Glutamatergic neuron (in vitro differentiated cells): ENCODE data around the gene MIOX. TPM values are rescaled to one million over a fixed set of nuclear protein-coding genes. Genes with fewer than 3 reads are reported as not detected.

ENCODE experiments used
- DNase-seq: peaks from one replicate; pipeline ENCODE4 v3.0.0; 2022
- H3K27ac Mint-ChIP-seq: one replicate; pipeline ENCODE4 v1.8.0; 2020; ENCODE audit warnings: mild to moderate bottlenecking, mixed read lengths, inconsistent platforms; ENCODE audit not compliant: unreplicated experiment
- H3K27me3 Mint-ChIP-seq: one replicate; pipeline ENCODE4 v1.8.0; 2020; ENCODE audit warnings: mild to moderate bottlenecking, moderate library complexity, mixed read lengths, inconsistent platforms; ENCODE audit not compliant: unreplicated experiment
- H3K36me3 Mint-ChIP-seq: one replicate; pipeline ENCODE4 v1.8.0; 2020; ENCODE audit warnings: mild to moderate bottlenecking, mixed read lengths, inconsistent platforms; ENCODE audit not compliant: unreplicated experiment
- H3K4me1 Mint-ChIP-seq: one replicate; pipeline ENCODE4 v1.8.0; 2020; ENCODE audit warnings: mild to moderate bottlenecking, low read depth, mixed read lengths, inconsistent platforms; ENCODE audit not compliant: unreplicated experiment
- H3K4me3 Mint-ChIP-seq: one replicate; pipeline ENCODE4 v1.8.0; 2020; ENCODE audit warnings: mild to moderate bottlenecking, mixed read lengths, inconsistent platforms; ENCODE audit not compliant: unreplicated experiment
- H3K9me3 Mint-ChIP-seq: one replicate; pipeline ENCODE4 v1.8.0; 2020; ENCODE audit warnings: mild to moderate bottlenecking, moderate library complexity, mixed read lengths, inconsistent platforms; ENCODE audit not compliant: unreplicated experiment
- CTCF ChIP-seq: fragments of 200-600 bp; sonication (generic); IDR thresholded peaks from one replicate; pipeline ENCODE4 v1.5.0; 2021; ENCODE audit not compliant: partially characterized antibody, unreplicated experiment
- total RNA-seq: library from RNA; stranded (reverse); fragmentation: NEBNext Ultra II Directional; extraction: Animal tissue kit (Norgen Biotek cat#: 25700); gene quantifications from one replicate; pipeline ENCODE4 v1.2.1, GENCODE V29; 2021; ENCODE audit not compliant: unreplicated experiment

MIOX gene
- total RNA-seq, 1 donor from 2014 or later: 4.0 TPM

- Mint-ChIP-seq H3K4me3 (no peak overlapping the region), H3K27ac (no peak overlapping the region), H3K4me1 (peaks cover 22% of the 10 kb centered on the region), H3K27me3 (peaks cover 13% of the 10 kb centered on the region), H3K36me3 (no peaks in the 10 kb centered on the region), H3K9me3 (peaks cover 9% of the 10 kb centered on the region)
- peak; percentile 63 for DNase-seq
- no peak for TF ChIP-seq CTCF
Measured at GRCh38 chr22:50469377-50470305, 17.0 kb upstream of the MIOX start.

- TF ChIP-seq CTCF: no peak
- H3K36me3 Mint-ChIP-seq: no peaks in the 10 kb centered on the region
- peaks cover 14% of the 10 kb centered on the region for H3K27me3 Mint-ChIP-seq
- peaks cover 25% of the 10 kb centered on the region for H3K4me1 Mint-ChIP-seq
- DNase-seq: no peak
- H3K27ac Mint-ChIP-seq: peak overlapping the region; percentile 66
- H3K4me3 Mint-ChIP-seq: peak overlapping the region; percentile 38
- H3K9me3 Mint-ChIP-seq: peaks cover 9% of the 10 kb centered on the region
Measured at GRCh38 chr22:50470491-50470890, 16.2 kb upstream of the MIOX start.

GRCh38 chr22:50471197-50471847, 15.3 kb upstream of the MIOX start:
- Mint-ChIP-seq H3K27me3 (peaks cover 15% of the 10 kb centered on the region), H3K4me3 (no peak overlapping the region), H3K27ac (peak overlapping the region; percentile 22), H3K9me3 (peaks cover 13% of the 10 kb centered on the region), H3K4me1 (peaks cover 26% of the 10 kb centered on the region), H3K36me3 (no peaks in the 10 kb centered on the region)
- no peak for DNase-seq
- no peak for TF ChIP-seq CTCF

GRCh38 chr22:50471962-50472361, 14.7 kb upstream of the MIOX start:
- no peak for TF ChIP-seq CTCF
- peaks cover 14% of the 10 kb centered on the region for H3K27me3 Mint-ChIP-seq
- H3K4me3 Mint-ChIP-seq: peak overlapping the region; percentile 65
- DNase-seq: no peak
- H3K4me1 Mint-ChIP-seq: peaks cover 31% of the 10 kb centered on the region
- H3K27ac Mint-ChIP-seq: peak overlapping the region; percentile 22
- no peaks in the 10 kb centered on the region for H3K36me3 Mint-ChIP-seq
- H3K9me3 Mint-ChIP-seq: peaks cover 13% of the 10 kb centered on the region

- TF ChIP-seq CTCF: peak; percentile 20
- H3K27ac Mint-ChIP-seq: peak overlapping the region; percentile 90
Measured at GRCh38 chr22:50473088-50473487, 13.6 kb upstream of the MIOX start.

More at GRCh38 chr22:50473088-50473487, 13.6 kb upstream of the MIOX start:
- Mint-ChIP-seq H3K27me3 (peaks cover 16% of the 10 kb centered on the region), H3K9me3 (peaks cover 15% of the 10 kb centered on the region), H3K4me1 (peaks cover 36% of the 10 kb centered on the region), H3K4me3 (peak overlapping the region; percentile 99), H3K36me3 (no peaks in the 10 kb centered on the region)
- DNase-seq: no peak
